CD8-positive, alpha-beta memory T cell (primary cell): Measurements from ENCODE around the gene CCR5AS.
"Not testable (repeated sequence)": the region's sequence is repeated elsewhere in the genome, so short reads cannot be mapped to it uniquely, and the experiment has no call there.

Experiments
- CTCF ChIA-PET: fragments of 350-600 bp; sonication (Branson Sonifier 250); formaldehyde crosslinking; loops from one replicate; lab custom pipeline; 2021; ENCODE audit warnings: antibody characterized with exemption; lab: Charles Lee
- POLR2A ChIA-PET: fragments of 350-600 bp; sonication (Branson Sonifier 250); formaldehyde crosslinking; loops from one replicate; lab custom pipeline; 2021; ENCODE audit warnings: antibody characterized with exemption; lab: Charles Lee
- DNase-seq, 5 donors: peaks; one replicate each; pipeline versions ENCODE4 v3.0.0 to v3.0.0-alpha.2; 2020 to 2022; ENCODE audit warnings: mixed read lengths in 1 of 5
- H3K27ac ChIP-seq: one replicate; pipeline ENCODE4 v1.7.0; 2013; ENCODE audit warnings: low read depth, mild to moderate bottlenecking, low read length, moderate library complexity
- H3K27me3 ChIP-seq: 2 replicates; pipeline ENCODE4 v1.7.0; 2013; ENCODE audit warnings: low read length, mild to moderate bottlenecking; ENCODE audit not compliant: insufficient read depth, poor library complexity, severe bottlenecking
- H3K36me3 ChIP-seq: 2 replicates; pipeline ENCODE4 v1.7.0; 2013; ENCODE audit warnings: mild to moderate bottlenecking, low read length, moderate library complexity; ENCODE audit not compliant: insufficient read depth
- H3K4me1 ChIP-seq: 2 replicates; pipeline ENCODE4 v1.7.0; 2013; ENCODE audit warnings: mild to moderate bottlenecking, low read length, moderate library complexity; ENCODE audit not compliant: insufficient read depth
- H3K4me3 ChIP-seq: 2 replicates; pipeline ENCODE4 v1.7.0; 2013; ENCODE audit warnings: mild to moderate bottlenecking, low read length
- H3K9me3 ChIP-seq: 2 replicates; pipeline ENCODE4 v1.7.0; 2013; ENCODE audit warnings: mild to moderate bottlenecking, low read length
- H3K27ac Mint-ChIP-seq, 8 donors: one replicate each; pipeline ENCODE4 v1.8.0; 2020 to 2021; ENCODE audit warnings: mixed read lengths in 8 of 8, mild to moderate bottlenecking in 6 of 8, inconsistent platforms in 3 of 8, moderate library complexity in 3 of 8
- H3K27me3 Mint-ChIP-seq, 2 donors: one replicate each; pipeline ENCODE4 v1.8.0; 2020 to 2021; ENCODE audit warnings: mixed read lengths in 2 of 2, mild to moderate bottlenecking in 1 of 2, moderate library complexity in 1 of 2
- H3K36me3 Mint-ChIP-seq, 3 donors: one replicate each; pipeline ENCODE4 v1.8.0; 2020 to 2021; ENCODE audit warnings: mixed read lengths in 3 of 3, inconsistent platforms in 1 of 3, mild to moderate bottlenecking in 1 of 3
- H3K4me1 Mint-ChIP-seq, 3 donors: one replicate each; pipeline ENCODE4 v1.8.0; 2020 to 2021; ENCODE audit warnings: mixed read lengths in 3 of 3, inconsistent platforms in 1 of 3, mild to moderate bottlenecking in 1 of 3
- H3K4me3 Mint-ChIP-seq, 7 donors: one replicate each; pipeline ENCODE4 v1.8.0; 2020 to 2021; ENCODE audit warnings: mixed read lengths in 7 of 7, mild to moderate bottlenecking in 6 of 7, moderate library complexity in 4 of 7, inconsistent platforms in 2 of 7
- H3K9me3 Mint-ChIP-seq, 5 donors: one replicate each; pipeline ENCODE4 v1.8.0; 2020 to 2022; ENCODE audit warnings: mixed read lengths in 5 of 5, mild to moderate bottlenecking in 3 of 5, moderate library complexity in 2 of 5, inconsistent platforms in 1 of 5

Gene CCR5AS

GRCh38 chr3:46405301-46406019 lies 1.4 kb downstream of the CCR5AS start:
- Histone ChIP-seq H3K9me3 (no peaks in the 10 kb centered on the region), H3K4me1 (peaks cover 12% of the 10 kb centered on the region), H3K27me3 (no peaks in the 10 kb centered on the region), H3K36me3 (no peaks in the 10 kb centered on the region), H3K4me3 (no peak overlapping the region), H3K27ac (peak overlapping the region; percentile 75)
- H3K4me3 Mint-ChIP-seq: peak overlapping the region in 1 of 7 donors; percentile 66
- H3K36me3 Mint-ChIP-seq: peaks cover 0 to 14% (median 5%) of the 10 kb centered on the region in 3 donors
- H3K27me3 Mint-ChIP-seq: no peaks in the 10 kb centered on the region
- ChIA-PET CTCF (no interaction called here), POLR2A (no interaction called here)
- peak overlapping the region in 5 of 8 donors; percentile 12 to 95 (median 93) for H3K27ac Mint-ChIP-seq
- DNase-seq: no peak
- peaks cover 0 to 2% (median 0%) of the 10 kb centered on the region in 5 donors for H3K9me3 Mint-ChIP-seq
- H3K4me1 Mint-ChIP-seq: peaks cover 34 to 39% (median 36%) of the 10 kb centered on the region in 3 donors

- H3K36me3 ChIP-seq, H3K27me3 ChIP-seq, POLR2A ChIA-PET, H3K4me3 ChIP-seq, H3K27ac Mint-ChIP-seq, H3K9me3 Mint-ChIP-seq, H3K27me3 Mint-ChIP-seq, H3K36me3 Mint-ChIP-seq, H3K27ac ChIP-seq, H3K4me1 ChIP-seq, DNase-seq, H3K9me3 ChIP-seq, H3K4me3 Mint-ChIP-seq: not testable (repeated sequence)
- peaks cover 13 to 17% (median 15%) of the 10 kb centered on the region in 3 donors for H3K4me1 Mint-ChIP-seq
- CTCF ChIA-PET: interaction anchor here (1.1 to 1.2 kb wide), 2 partner anchors 22 to 133 kb away, joined by 3 read pairs; no protein-coding TSS in a partner anchor
These were observed 4.0 kb downstream of the CCR5AS start for GRCh38 chr3:46402902-46403301.

GRCh38 chr3:46401579-46401978 lies 5.3 kb downstream of the CCR5AS start:
- H3K9me3 ChIP-seq: no peaks in the 10 kb centered on the region
- peaks cover 0 to 2% of the 10 kb centered on the region in 2 donors for H3K27me3 Mint-ChIP-seq
- H3K27ac ChIP-seq: no peak overlapping the region
- no peak for DNase-seq
- peaks cover under 1 to 3% (median 1%) of the 10 kb centered on the region in 3 donors for H3K4me1 Mint-ChIP-seq
- no peak overlapping the region for H3K4me3 Mint-ChIP-seq
- H3K36me3 ChIP-seq: no peaks in the 10 kb centered on the region
- H3K36me3 Mint-ChIP-seq: no peaks in the 10 kb centered on the region
- no peak overlapping the region for H3K4me3 ChIP-seq
- no peak overlapping the region for H3K27ac Mint-ChIP-seq
- peaks cover 3% of the 10 kb centered on the region for H3K4me1 ChIP-seq
- H3K27me3 ChIP-seq: no peaks in the 10 kb centered on the region
- ChIA-PET CTCF (no interaction called here), POLR2A (no interaction called here)
- H3K9me3 Mint-ChIP-seq: peaks cover 0 to 2% (median 0%) of the 10 kb centered on the region in 5 donors

- POLR2A ChIA-PET: no interaction called here
- Mint-ChIP-seq H3K36me3 (no peaks in the 10 kb centered on the region), H3K27ac (no peak overlapping the region), H3K9me3 (peaks cover 0 to 2% (median 0%) of the 10 kb centered on the region in 5 donors), H3K4me1 (peaks cover 0 to 2% (median 2%) of the 10 kb centered on the region in 3 donors), H3K27me3 (peaks cover 0 to 2% of the 10 kb centered on the region in 2 donors), H3K4me3 (no peak overlapping the region)
- Histone ChIP-seq H3K4me1 (no peaks in the 10 kb centered on the region), H3K9me3 (no peaks in the 10 kb centered on the region), H3K4me3 (no peak overlapping the region), H3K27me3 (no peaks in the 10 kb centered on the region), H3K27ac (no peak overlapping the region), H3K36me3 (no peaks in the 10 kb centered on the region)
- CTCF ChIA-PET: no interaction called here
- DNase-seq: no peak
These were observed 6.0 kb downstream of the CCR5AS start for GRCh38 chr3:46400846-46401245.

GRCh38 chr3:46400000-46400734 lies 6.7 kb downstream of the CCR5AS start:
- ChIA-PET POLR2A (no interaction called here), CTCF (interaction anchor here (0.9 to 1.2 kb wide), 3 partner anchors 22 to 88 kb away, joined by 3 read pairs; no protein-coding TSS in a partner anchor)
- H3K27ac Mint-ChIP-seq: no peak overlapping the region
- no peaks in the 10 kb centered on the region for H3K4me1 ChIP-seq
- no peaks in the 10 kb centered on the region for H3K27me3 ChIP-seq
- no peak for DNase-seq
- H3K36me3 ChIP-seq: no peaks in the 10 kb centered on the region
- H3K27me3 Mint-ChIP-seq: peaks cover 0 to 2% of the 10 kb centered on the region in 2 donors
- H3K4me3 Mint-ChIP-seq: no peak overlapping the region
- H3K36me3 Mint-ChIP-seq: no peaks in the 10 kb centered on the region
- H3K9me3 Mint-ChIP-seq: peaks cover 0 to 2% (median 0%) of the 10 kb centered on the region in 5 donors
- no peak overlapping the region for H3K27ac ChIP-seq
- H3K4me1 Mint-ChIP-seq: peaks cover 0 to 2% (median 2%) of the 10 kb centered on the region in 3 donors
- H3K9me3 ChIP-seq: no peaks in the 10 kb centered on the region
- H3K4me3 ChIP-seq: no peak overlapping the region

GRCh38 chr3:46399557-46399956 lies 7.3 kb downstream of the CCR5AS start:
- ChIA-PET POLR2A (no interaction called here), CTCF (interaction anchor here (0.9 to 1.2 kb wide), 3 partner anchors 21 to 89 kb away, joined by 3 read pairs; no protein-coding TSS in a partner anchor)
- no peak overlapping the region for H3K4me3 ChIP-seq
- Mint-ChIP-seq H3K27me3 (peaks cover 0 to 2% of the 10 kb centered on the region in 2 donors), H3K36me3 (no peaks in the 10 kb centered on the region), H3K9me3 (peaks cover 0 to 2% (median 0%) of the 10 kb centered on the region in 5 donors), H3K4me3 (no peak overlapping the region), H3K27ac (no peak overlapping the region), H3K4me1 (peaks cover 0 to 2% (median 2%) of the 10 kb centered on the region in 3 donors)
- no peak overlapping the region for H3K27ac ChIP-seq
- no peaks in the 10 kb centered on the region for H3K36me3 ChIP-seq
- no peaks in the 10 kb centered on the region for H3K27me3 ChIP-seq
- no peak for DNase-seq
- H3K9me3 ChIP-seq: no peaks in the 10 kb centered on the region
- no peaks in the 10 kb centered on the region for H3K4me1 ChIP-seq

GRCh38 chr3:46399098-46399497 lies 7.8 kb downstream of the CCR5AS start:
- peaks cover 0 to 2% (median 0%) of the 10 kb centered on the region in 5 donors for H3K9me3 Mint-ChIP-seq
- ChIA-PET CTCF (interaction anchor here (0.8 to 1.2 kb wide), 4 partner anchors 21 to 123 kb away, joined by 3 read pairs; no protein-coding TSS in a partner anchor), POLR2A (no interaction called here)
- no peak overlapping the region for H3K27ac Mint-ChIP-seq
- Histone ChIP-seq H3K4me3 (no peak overlapping the region), H3K4me1 (no peaks in the 10 kb centered on the region), H3K27ac (no peak overlapping the region), H3K36me3 (no peaks in the 10 kb centered on the region), H3K9me3 (no peaks in the 10 kb centered on the region), H3K27me3 (no peaks in the 10 kb centered on the region)
- no peak overlapping the region for H3K4me3 Mint-ChIP-seq
- peaks cover 0 to 2% (median 2%) of the 10 kb centered on the region in 3 donors for H3K4me1 Mint-ChIP-seq
- DNase-seq: no peak
- no peaks in the 10 kb centered on the region for H3K36me3 Mint-ChIP-seq
- H3K27me3 Mint-ChIP-seq: peaks cover 0 to 2% of the 10 kb centered on the region in 2 donors
